GM12892 (cell line): Measurements from ENCODE around the gene KCNQ5.
"Not testable (repeated sequence)": the region's sequence is repeated elsewhere in the genome, so short reads cannot be mapped to it uniquely, and the experiment has no call there.

Experiments used
- DNase-seq: peaks from one replicate; pipeline ENCODE4 v3.0.0; 2011; ENCODE audit not compliant: insufficient read length
- FAIRE-seq: peaks from 2 replicates; lab custom pipeline; 2011; peaks lifted over from hg19 to GRCh38; lab: Jason Lieb, UNC
- POLR2A ChIP-seq: IDR thresholded peaks from 2 replicates; pipeline ENCODE4 v1.6.1; 2011; ENCODE audit warnings: low read depth, low read length, control low read depth
- POLR2AphosphoS5 ChIP-seq: IDR thresholded peaks from 2 replicates; pipeline ENCODE4 v1.6.1; 2011; ENCODE audit warnings: low read depth, low read length, control low read depth
- TAF1 ChIP-seq: IDR thresholded peaks from 2 replicates; pipeline ENCODE4 v1.6.1; 2011; ENCODE audit warnings: low read depth, mild to moderate bottlenecking, control low read depth, low read length, borderline replicate concordance

Gene KCNQ5

DNA sequence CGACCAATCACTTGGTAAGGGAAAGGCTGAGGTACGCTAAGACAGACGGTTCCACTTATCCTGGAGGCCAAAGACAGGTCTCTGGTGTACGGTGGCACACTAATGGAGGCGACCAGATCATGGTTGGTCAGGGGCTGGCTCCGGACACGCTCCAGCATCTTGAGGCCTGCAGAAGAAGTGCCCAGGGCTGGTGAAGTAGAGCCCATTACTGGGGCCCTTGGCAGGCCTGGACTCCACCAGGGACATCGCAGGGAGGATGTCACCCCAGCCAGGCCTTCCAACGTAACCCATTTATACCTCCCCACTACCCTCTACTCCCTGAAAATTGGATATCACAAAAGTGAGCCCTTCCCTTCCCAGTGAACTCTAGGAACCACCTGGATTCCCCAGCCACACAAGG, 587.3 kb downstream of the KCNQ5 start:
- TF ChIP-seq POLR2A: no peak
- no peak for TF ChIP-seq POLR2AphosphoS5
- TF ChIP-seq TAF1: no peak
- FAIRE-seq: no peak
- DNase-seq: no peak

DNA sequence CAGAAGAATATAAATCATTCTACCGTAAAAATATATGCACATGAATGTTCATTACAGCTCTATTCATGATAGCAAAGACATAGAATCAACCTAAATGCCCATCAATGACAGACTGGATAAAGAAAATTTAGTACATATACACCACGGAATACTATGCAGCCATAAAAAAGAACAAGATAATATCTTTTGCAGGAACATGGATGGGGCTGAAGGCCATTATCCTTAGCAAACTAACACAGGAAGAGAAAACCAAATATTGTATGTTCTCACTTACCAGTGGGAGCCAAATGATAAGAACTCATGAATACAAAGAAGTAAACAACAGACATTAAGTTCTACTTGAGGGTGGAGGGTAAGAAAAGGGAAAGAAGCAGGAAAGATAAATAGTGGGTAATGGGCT, 595.0 kb downstream of the KCNQ5 start:
- FAIRE-seq (no peak), DNase-seq (no peak)
- TF ChIP-seq POLR2AphosphoS5 (no peak), POLR2A (no peak), TAF1 (no peak)

DNA sequence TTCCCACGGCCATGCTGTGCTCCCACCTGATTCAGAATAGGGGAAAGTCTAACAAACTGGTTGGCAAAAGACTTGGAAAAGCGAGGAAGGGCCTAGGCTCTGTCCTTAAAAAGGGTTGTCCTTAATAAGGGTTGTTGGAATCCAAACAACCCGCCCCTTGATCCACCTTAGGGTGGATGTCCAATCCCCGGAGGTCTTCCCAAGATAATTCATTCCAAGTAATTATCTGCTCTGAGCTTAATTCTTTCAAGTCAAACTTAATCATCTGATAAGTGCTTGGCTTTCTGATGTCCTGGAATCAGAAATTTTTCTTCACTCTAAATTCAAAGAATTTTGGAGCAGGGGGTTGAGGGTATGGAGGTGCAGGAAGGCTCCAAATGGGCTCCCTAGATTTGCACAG, 603.5 kb downstream of the KCNQ5 start, which contains the start of gene KHDC1L:
Gene KHDC1L, minus strand, starts transcription at position 101 of the 400 bp plus-strand sequence. Its CDS starts 88 bp downstream, at position 13.
- FAIRE-seq (no peak), DNase-seq (no peak)
- TF ChIP-seq POLR2AphosphoS5 (no peak), POLR2A (no peak), TAF1 (no peak)

DNA sequence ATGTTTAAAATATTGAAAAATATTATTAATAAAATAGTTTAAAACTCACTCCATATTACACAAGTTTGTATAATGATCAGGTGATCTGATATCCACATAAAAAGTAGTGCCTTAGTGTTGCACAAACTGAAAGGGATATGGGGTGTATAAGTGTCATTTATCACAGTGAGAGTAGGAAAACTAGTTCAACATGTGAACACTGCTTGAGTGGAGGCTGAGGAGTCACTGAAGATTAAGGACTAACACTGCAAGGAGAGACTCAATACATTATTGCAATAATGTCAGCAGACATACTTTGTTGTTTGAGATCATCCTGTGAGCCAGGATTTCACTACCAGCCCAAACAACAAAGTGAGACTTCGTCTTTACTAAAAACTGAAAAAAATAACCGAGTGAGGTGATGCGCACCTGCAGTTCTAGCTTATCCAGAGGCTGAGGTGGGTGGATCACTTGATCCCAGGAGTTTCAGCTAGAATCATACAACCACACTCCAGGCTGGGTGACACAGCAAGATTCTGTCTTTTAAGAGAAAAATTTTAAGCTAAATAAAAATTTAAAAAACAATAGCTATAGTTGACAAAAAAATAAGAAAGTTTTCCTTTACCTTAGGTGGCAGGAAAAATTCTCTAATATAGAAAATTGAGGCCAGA, 605.9 kb downstream of the KCNQ5 start:
- no peak for FAIRE-seq
- DNase-seq: no peak
- TF ChIP-seq TAF1: no peak
- no peak for TF ChIP-seq POLR2A
- no peak for TF ChIP-seq POLR2AphosphoS5

DNA sequence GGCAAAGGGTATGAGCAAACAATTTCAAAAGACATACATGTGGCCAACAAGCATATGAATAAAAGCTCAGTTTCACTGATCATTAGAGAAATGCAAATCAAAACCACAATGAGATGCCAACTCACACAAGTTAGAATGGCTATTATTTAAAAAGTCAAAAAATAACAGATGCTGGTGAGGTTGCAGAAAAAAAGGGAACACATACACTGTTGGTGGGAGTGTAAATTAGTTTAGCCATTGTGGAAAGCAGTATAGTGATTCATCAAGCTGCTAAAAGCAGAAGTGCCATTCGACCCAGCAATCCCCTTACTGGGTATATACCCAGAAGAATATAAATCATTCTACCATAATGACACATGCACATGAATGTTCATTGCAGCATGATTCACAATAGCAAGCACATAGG, 610.1 kb downstream of the KCNQ5 start:
- no peak for DNase-seq
- FAIRE-seq: no peak
- TF ChIP-seq POLR2AphosphoS5 (no peak), TAF1 (no peak), POLR2A (no peak)

DNA sequence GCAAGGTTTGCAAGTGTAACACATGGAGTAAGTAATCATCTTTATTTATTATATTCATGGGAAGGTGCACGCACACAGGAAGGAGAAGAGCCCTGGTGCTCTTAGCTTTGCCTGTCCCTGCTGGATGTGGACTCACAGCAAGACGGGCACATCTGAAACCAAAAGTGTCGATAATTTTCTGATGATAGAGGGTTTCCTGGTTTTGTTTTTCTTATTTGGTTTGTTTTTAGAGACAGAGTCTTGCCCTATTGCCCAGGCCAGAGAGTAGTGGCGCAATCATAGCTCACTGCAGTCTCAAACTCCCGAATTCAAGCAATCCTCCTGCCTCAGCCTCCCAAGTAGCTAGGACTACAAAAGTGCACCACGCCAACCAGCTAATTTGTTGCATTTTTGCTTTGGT, 611.2 kb downstream of the KCNQ5 start:
- no peak for DNase-seq
- no peak for TF ChIP-seq POLR2A
- no peak for FAIRE-seq

DNA sequence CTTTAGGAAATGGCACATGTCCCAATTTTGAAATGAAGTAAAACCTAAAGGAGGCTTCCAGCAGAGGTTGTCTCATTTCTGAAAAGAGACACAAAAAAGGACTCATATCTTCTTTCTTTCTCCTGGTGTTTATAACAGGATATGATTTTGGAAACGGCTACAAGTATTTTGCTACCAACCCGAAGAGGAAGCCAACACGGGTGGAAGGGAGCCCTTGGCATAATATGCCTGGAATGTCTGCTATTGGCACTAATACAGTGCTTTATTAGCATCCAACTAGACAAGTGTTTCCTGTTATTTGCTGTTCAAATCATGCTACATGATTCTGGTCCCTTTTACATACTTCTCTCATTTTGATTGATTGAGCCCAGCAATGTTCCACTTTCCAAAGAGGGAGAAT, 612.1 kb downstream of the KCNQ5 start:
- not testable (repeated sequence) for DNase-seq, FAIRE-seq

DNA sequence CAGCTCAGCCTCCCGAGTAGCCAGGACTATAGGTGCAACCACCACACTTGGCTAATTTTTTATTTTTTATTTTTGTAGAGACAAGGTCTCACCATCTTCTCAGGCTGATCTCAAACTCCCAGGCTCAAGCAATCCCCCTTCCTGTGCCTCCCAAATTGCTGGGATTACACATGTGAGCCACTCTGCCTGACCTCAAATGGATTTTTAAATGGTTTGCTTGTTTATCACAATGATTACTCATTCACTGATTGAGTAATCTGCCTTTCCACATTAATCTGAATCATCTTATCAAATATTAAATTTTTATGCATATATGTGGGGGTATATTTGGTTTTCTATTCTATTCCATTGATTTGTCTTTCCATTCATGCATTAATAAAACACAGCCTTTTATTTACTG, 612.9 kb downstream of the KCNQ5 start:
- no peak for TF ChIP-seq TAF1
- no peak for TF ChIP-seq POLR2A
- no peak for TF ChIP-seq POLR2AphosphoS5
- FAIRE-seq (no peak), DNase-seq (no peak)

DNA sequence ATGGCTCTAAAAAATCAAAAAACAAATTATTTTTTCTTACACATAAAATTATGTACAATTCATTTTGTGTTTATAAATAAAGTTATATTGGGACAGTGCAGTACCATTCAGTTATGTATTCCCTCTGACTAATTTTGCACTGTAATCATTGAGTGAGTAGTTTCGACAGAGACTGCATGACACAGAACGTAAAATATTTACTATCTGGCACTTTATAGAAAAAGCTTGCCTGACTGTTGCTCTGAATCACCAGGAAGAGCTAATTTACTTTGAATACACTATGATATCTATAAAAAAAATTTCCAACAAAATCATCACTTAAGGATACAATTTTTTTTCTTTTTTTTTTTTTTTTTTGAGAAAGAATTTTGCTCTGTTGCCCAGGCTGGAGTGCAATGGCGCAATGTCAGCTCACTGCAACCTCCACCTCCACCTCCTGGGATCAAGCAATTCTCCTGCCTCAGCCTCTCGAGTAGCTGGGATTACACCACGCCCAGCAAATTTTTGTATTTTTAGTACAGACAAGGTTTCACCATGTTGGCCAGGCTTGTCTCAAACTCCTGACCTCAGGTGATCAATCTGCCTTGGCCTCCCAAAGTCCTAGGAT, 614.4 kb downstream of the KCNQ5 start:
- TF ChIP-seq POLR2A (no peak), TAF1 (no peak), POLR2AphosphoS5 (no peak)
- DNase-seq: no peak

DNA sequence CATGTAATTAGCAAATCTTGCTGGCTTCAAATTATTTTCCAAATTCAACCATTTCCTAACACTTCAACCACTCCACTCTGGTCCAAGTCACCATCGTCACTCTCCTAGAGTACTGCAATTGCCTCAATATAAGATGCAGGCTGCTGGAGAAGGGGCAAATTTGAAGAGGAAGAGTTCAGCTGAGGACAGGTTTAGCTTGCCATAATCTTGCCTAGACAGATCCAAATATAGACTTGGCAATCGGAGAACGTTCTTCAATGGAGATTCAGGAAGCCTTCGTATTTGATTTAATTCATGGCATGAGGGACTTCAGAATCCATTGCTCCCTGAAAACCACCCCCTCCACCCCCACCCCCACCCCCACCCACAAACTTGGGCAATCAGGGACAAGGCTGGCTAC, 618.9 kb downstream of the KCNQ5 start:
- TF ChIP-seq POLR2AphosphoS5: no peak
- TF ChIP-seq TAF1: no peak
- no peak for TF ChIP-seq POLR2A
- DNase-seq: no peak
- no peak for FAIRE-seq

More for the DNA sequence above, 614.4 kb downstream of the KCNQ5 start:
- FAIRE-seq: no peak

DNA sequence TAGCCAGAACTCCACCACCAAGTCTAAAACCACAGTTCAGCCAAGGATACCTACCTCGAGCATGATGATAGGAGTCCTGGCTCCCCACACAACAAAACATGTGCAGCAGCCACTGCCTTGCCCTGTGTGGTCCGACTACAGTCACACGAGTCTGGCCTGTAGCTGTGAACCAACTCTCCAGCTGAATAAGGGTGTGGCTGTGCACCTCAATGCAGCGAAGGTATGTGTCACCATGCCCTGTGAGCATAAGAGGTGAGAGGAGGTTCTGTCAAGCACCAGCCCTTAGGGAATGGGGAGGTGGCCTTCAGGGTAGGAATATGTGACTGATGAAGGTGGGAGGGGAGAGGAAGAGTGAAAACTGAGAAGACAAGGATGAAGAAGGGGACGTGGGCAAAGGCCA, 620.1 kb downstream of the KCNQ5 start:
- TF ChIP-seq TAF1 (no peak), POLR2A (no peak), POLR2AphosphoS5 (no peak)
- DNase-seq (no peak), FAIRE-seq (no peak)
